Femur (tissue), 1 donor: ENCODE measurements around the gene FZD4.
A peak's percentile ranks its signal among the peaks of the same experiment; 100 is the strongest.

Experiments used
- DNase-seq: peaks from one replicate; pipeline ENCODE4 v3.0.0-alpha.2; 2017

FZD4 gene

DNA sequence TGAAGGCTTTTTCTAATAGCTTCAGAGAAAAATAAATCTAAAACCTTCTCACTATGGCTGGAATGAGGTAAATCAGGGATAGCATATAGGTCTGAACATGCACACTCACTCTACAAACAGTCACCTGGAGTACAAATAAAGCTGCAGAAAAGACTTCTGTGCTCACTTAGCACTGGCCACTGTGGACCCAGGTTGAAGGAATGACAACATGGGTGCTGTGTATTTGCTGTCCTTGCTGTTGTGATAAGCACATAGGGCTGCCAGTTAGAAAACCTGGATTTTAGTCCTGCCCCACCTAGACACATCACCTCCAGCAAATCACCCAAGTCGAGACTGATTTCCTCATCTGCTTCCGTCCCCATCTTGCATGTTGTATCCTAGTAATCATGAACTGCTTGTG is 51.2 kb downstream of the FZD4 start:
- DNase-seq = no peak

DNA sequence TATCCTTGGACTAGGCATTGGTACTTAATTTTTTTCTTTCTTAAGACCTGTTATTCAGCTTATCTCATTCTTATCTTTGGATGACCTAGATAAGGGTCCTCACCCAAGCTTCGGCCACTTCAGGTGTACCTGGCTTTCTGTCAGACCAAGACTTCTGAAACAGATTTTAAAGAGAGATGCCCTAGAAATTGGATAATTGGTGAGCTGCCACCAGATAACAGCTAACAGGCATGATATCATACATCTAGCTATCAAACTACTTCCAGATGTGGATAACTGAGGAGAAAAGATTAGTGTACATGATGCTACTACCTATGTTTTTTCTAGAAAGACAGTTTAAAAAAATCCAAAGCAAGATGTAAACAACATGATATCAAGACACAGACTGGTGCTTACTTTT is 52.9 kb downstream of the FZD4 start:
- no peak for DNase-seq

DNA sequence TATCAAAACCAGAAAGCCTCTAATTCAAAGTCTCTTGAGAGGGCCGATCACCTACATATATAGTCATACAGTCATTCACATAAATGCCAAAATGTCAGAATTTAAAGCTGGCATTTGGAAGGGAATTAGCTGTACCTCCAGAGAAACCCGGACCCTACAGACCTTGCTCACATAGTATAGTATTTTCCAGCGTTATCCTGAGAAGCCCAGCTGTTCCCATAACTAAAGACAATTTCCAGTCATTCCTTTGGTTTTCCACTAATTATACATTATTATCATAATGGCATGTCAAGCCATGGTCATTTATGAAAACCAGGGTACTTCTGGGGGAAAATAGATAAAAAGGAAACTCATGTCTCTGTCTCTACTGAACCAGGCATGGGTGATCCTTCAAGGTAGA is 53.6 kb downstream of the FZD4 start:
- no peak for DNase-seq

DNA sequence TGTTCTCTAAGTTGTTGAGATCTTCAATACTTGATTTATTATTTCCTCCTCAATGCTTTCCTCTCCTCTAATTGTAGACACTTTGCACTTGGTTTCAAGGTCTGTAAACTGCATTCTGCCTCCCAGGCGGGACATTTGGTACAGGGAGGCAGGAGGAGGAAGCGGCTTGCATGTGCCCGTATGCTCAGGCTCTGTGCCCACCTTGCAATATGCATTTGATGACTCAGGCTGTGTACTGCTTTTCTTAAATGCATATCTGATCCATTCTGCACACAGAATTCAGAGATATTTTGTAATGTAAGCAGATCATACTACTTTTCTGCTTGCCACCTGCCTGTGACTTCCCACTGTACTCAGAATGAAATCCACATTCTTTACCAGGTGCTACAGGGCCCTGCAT is 55.0 kb downstream of the FZD4 start:
- no peak for DNase-seq

DNA sequence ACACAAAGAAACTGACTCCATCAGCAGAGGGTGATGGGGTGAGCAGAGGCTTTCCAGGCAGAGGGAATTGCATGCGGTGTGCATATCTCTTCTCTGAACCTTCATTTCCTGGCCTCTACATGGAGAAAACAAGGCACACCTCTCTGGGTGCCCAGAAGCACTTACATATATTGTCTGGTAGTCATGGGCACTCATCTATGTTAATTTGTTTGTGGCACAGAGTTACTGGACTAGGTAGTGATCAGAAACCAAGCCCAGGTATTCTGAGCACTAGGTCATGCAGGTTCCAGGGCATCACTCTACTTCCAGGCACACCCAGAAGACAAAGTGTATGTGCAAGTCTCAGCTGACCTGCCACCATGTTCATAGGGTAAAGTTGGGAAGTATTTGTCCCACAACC is 56.5 kb downstream of the FZD4 start:
- DNase-seq = no peak

DNA sequence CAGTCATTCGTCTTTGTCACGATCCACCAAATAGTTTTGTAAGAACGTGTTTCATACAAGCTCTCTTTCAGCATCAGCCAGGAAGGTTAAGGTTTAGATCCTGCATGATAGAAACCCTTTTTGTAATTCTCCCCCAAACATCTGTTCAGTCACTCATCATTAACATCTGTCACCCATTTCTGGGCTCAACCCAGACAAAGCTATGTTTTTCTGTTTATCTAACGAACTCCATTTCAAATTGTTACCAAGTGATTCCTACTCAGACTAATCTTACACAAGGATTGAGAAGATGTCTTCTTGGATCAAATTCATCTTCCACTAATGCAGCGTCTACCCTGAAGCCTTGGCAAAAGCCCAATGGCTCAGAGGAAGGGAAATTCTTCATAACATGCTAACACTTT is 58.8 kb downstream of the FZD4 start:
- DNase-seq = peak; percentile 33
